NCI-H1092 treated with DMSO at 0.1 percent for 48 hours (cell line): ENCODE measurements around the gene CADM1.
A peak's percentile ranks its signal among the peaks of the same experiment; 100 is the strongest.

Source experiments
- DNase-seq: peaks from one replicate; lab custom pipeline; 2025; lab: John Stamatoyannopoulos, UW

CADM1 gene

GRCh38 chr11:115148101-115148500 is 356.1 kb downstream of the CADM1 start:
- no peak for DNase-seq

- no peak for DNase-seq
Observed at GRCh38 chr11:115147243-115147807, 356.9 kb downstream of the CADM1 start.

- no peak for DNase-seq
Observed at GRCh38 chr11:115146425-115146824, 357.8 kb downstream of the CADM1 start.

GRCh38 chr11:115145324-115145723 is 358.9 kb downstream of the CADM1 start:
- peak; percentile 74 for DNase-seq

- DNase-seq, result peak; percentile 87
Observed at GRCh38 chr11:115144914-115145313, 359.3 kb downstream of the CADM1 start.

GRCh38 chr11:115144014-115144413 is 360.2 kb downstream of the CADM1 start:
- no peak for DNase-seq

GRCh38 chr11:115141231-115142114 is 362.7 kb downstream of the CADM1 start:
- no peak for DNase-seq

GRCh38 chr11:115135936-115136335 is 368.3 kb downstream of the CADM1 start:
- DNase-seq, result no peak

- no peak for DNase-seq
Observed at GRCh38 chr11:115134926-115135325, 369.3 kb downstream of the CADM1 start.

- DNase-seq, result no peak
Observed at GRCh38 chr11:115133475-115134209, 370.6 kb downstream of the CADM1 start.

- DNase-seq, result no peak
Observed at GRCh38 chr11:115132436-115133228, 371.6 kb downstream of the CADM1 start.

GRCh38 chr11:115129473-115130289 is 374.5 kb downstream of the CADM1 start:
- no peak for DNase-seq

- DNase-seq, result no peak
Observed at GRCh38 chr11:115128226-115128625, 376.0 kb downstream of the CADM1 start.

- no peak for DNase-seq
Observed at GRCh38 chr11:115127790-115128189, 376.4 kb downstream of the CADM1 start.

- DNase-seq, result no peak
Observed at GRCh38 chr11:115126515-115127208, 377.6 kb downstream of the CADM1 start.

GRCh38 chr11:115126092-115126491 is 378.1 kb downstream of the CADM1 start:
- DNase-seq, result no peak

GRCh38 chr11:115124786-115125185 is 379.4 kb downstream of the CADM1 start:
- DNase-seq, result no peak

- no peak for DNase-seq
Observed at GRCh38 chr11:115123641-115124040, 380.6 kb downstream of the CADM1 start.

- no peak for DNase-seq
Observed at GRCh38 chr11:115122274-115122673, 381.9 kb downstream of the CADM1 start.
